SH-SY5Y (cell line): Measurements from ENCODE around the gene SPATA6L.

Source experiments
- GATA2 ChIP-seq: IDR thresholded peaks from 2 replicates; pipeline ENCODE4 v1.6.1; 2011; ENCODE audit warnings: mild to moderate bottlenecking, low read depth, low read length
- GATA3 ChIP-seq: IDR thresholded peaks from 2 replicates; pipeline ENCODE4 v1.6.1; 2011; ENCODE audit warnings: low read depth, mild to moderate bottlenecking, low read length, moderate library complexity

GRCh38 chr9:4700932-4701331 lies 34.7 kb upstream of the SPATA6L start:
- TF ChIP-seq GATA2 (no peak), GATA3 (no peak)
